Kidney (tissue), 14 donors: ENCODE measurements around the gene NEK8. TPM values are rescaled to one million over a fixed set of nuclear protein-coding genes. Genes with fewer than 3 reads are reported as not detected.

Experiments
- DNase-seq, 5 donors: peaks; one replicate each; pipeline ENCODE4 v3.0.0-alpha.2; 2013 to 2020
- FAIRE-seq: peaks from 2 replicates; lab custom pipeline; 2012; peaks lifted over from hg19 to GRCh38; lab: Jason Lieb, UNC
- H3K27ac ChIP-seq, 2 donors: one replicate each; pipeline ENCODE4 v1.7.0; 2013; ENCODE audit warnings: low read depth in 2 of 2, low read length in 2 of 2, inconsistent platforms in 1 of 2
- H3K27me3 ChIP-seq: one replicate; pipeline ENCODE4 v1.7.1; 2013; ENCODE audit warnings: low read length, inconsistent platforms; ENCODE audit not compliant: control insufficient read depth, insufficient read depth
- H3K36me3 ChIP-seq, 3 donors: one replicate each; pipeline versions ENCODE4 v1.7.0 to v1.7.1; 2013; ENCODE audit warnings: low read length in 3 of 3, control low read depth in 1 of 3, inconsistent platforms in 1 of 3; ENCODE audit not compliant: insufficient read depth in 3 of 3, control insufficient read depth in 2 of 3
- H3K4me1 ChIP-seq, 3 donors: one replicate each; pipeline versions ENCODE4 v1.7.0 to v1.7.1; 2013; ENCODE audit warnings: low read length in 3 of 3, inconsistent platforms in 1 of 3, low read depth in 1 of 3; ENCODE audit not compliant: control insufficient read depth in 2 of 3, insufficient read depth in 2 of 3
- H3K4me3 ChIP-seq, 3 donors: one replicate each; pipeline versions ENCODE4 v1.7.0 to v1.8.1; 2013; ENCODE audit warnings: low read length in 3 of 3, control low read depth in 1 of 3, inconsistent platforms in 1 of 3
- H3K9ac ChIP-seq, 3 donors: one replicate each; pipeline versions ENCODE4 v1.7.0 to v1.7.1; 2013; ENCODE audit warnings: low read length in 3 of 3, control low read depth in 1 of 3, inconsistent platforms in 1 of 3
- H3K9me3 ChIP-seq, 3 donors: one replicate each; pipeline versions ENCODE4 v1.7.0 to v1.7.1; 2013; ENCODE audit warnings: low read length in 3 of 3, control low read depth in 1 of 3, inconsistent platforms in 1 of 3; ENCODE audit not compliant: control insufficient read depth in 2 of 3, insufficient read depth in 1 of 3
- intact Hi-C: fragments of 100-400 bp; cut with DNase I; formaldehyde crosslinking; loops from one replicate; pipeline ENCODE4 v1.11.1; 2022
- polyA plus RNA-seq: library from polyadenylated mRNA; stranded (reverse); fragments of 350-450 nt; fragmentation: Illumina TruSeq; extraction: RNeasy Lipid Tissue Mini Kit (QIAGEN cat#74804); gene quantifications from one replicate; pipeline ENCODE4 v1.2.3, GENCODE V29; 2014; ENCODE audit warnings: low read depth, low replicate concordance; ENCODE audit not compliant: insufficient read depth
- total RNA-seq: library from RNA; stranded (reverse); fragmentation: NEBNext Ultra II Directional; extraction: Animal tissue kit (Norgen Biotek cat#: 25700); gene quantifications from one replicate; pipeline ENCODE4 v1.2.1, GENCODE V29; 2021
- TF ChIP-seq, protein P1 (sequence below): IDR thresholded peaks from 3 replicates; pipeline ENCODE4 v1.5.1; 2012; ENCODE audit warnings: mild to moderate bottlenecking, moderate library complexity, borderline replicate concordance; ENCODE audit not compliant: insufficient read depth; ENCODE audit errors: extremely low read depth
- donor health status: control.
- donor health status: control.
- donor health status: control.
- donor health status: control.
- donor health status: control.
- donor health status: DM: yes; HTN: yes; CAD: no.
- donor health status: Normal renal cell carcinoma (clear cell type).

NEK8 gene
- total and polyA plus RNA-seq, 2 donors from 2014 or later = 4.7 to 20.6 TPM

DNA sequence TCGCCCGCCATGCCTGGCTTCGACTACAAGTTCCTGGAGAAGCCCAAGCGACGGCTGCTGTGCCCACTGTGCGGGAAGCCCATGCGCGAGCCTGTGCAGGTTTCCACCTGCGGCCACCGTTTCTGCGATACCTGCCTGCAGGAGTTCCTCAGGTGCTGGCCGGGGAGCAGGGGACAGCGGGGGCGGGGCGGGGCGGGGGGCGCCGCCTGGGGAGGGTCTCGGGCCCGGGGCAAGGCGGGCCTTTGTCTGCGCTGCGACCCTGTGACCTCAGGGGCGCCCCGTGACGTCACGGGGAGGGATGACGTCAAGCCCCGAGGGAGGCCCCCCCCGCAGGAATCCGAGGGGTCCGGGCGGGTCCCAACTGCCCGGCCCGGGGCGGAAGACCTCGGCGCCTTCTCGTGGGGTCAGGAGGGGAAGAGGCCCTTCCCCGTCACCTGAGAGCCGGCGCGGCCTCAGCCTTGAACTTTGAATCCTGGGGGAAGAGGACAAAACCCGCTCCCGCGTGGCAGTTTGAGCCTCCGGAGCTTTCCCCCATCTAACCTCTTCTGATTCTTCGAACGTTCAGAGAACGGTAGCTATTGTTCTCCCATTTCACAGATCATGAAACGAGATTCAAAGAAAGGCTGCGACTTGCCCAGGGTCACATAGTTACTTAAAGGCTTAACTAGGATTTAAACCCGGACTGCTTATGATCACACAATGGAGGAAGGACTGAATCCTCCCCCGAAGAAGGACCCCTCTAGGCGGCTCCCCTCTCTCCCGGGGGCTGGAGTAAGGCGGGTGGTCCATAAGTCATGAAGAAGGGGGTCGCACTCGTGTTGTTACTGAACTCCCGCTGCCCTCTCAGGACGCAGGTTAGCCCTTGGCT lies 15.8 kb downstream of the NEK8 start:
- Histone ChIP-seq H3K4me1 (peaks cover 0 to 45% (median 31%) of the 10 kb centered on the region in 3 donors), H3K27ac (peak overlapping the region; percentile 95 to 96), H3K4me3 (peak overlapping the region; percentile 92 to 97 (median 96)), H3K9me3 (no peaks in the 10 kb centered on the region), H3K27me3 (no peaks in the 10 kb centered on the region), H3K9ac (peak overlapping the region; percentile 92 to 98 (median 98)), H3K36me3 (peaks cover 4 to 23% (median 10%) of the 10 kb centered on the region in 3 donors)
- TF ChIP-seq, protein P1, sequence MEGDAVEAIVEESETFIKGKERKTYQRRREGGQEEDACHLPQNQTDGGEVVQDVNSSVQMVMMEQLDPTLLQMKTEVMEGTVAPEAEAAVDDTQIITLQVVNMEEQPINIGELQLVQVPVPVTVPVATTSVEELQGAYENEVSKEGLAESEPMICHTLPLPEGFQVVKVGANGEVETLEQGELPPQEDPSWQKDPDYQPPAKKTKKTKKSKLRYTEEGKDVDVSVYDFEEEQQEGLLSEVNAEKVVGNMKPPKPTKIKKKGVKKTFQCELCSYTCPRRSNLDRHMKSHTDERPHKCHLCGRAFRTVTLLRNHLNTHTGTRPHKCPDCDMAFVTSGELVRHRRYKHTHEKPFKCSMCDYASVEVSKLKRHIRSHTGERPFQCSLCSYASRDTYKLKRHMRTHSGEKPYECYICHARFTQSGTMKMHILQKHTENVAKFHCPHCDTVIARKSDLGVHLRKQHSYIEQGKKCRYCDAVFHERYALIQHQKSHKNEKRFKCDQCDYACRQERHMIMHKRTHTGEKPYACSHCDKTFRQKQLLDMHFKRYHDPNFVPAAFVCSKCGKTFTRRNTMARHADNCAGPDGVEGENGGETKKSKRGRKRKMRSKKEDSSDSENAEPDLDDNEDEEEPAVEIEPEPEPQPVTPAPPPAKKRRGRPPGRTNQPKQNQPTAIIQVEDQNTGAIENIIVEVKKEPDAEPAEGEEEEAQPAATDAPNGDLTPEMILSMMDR = no peak
- intact Hi-C loops = no loop called here
- DNase-seq (peak; percentile 66 to 91 (median 87)), FAIRE-seq (no peak)

DNA sequence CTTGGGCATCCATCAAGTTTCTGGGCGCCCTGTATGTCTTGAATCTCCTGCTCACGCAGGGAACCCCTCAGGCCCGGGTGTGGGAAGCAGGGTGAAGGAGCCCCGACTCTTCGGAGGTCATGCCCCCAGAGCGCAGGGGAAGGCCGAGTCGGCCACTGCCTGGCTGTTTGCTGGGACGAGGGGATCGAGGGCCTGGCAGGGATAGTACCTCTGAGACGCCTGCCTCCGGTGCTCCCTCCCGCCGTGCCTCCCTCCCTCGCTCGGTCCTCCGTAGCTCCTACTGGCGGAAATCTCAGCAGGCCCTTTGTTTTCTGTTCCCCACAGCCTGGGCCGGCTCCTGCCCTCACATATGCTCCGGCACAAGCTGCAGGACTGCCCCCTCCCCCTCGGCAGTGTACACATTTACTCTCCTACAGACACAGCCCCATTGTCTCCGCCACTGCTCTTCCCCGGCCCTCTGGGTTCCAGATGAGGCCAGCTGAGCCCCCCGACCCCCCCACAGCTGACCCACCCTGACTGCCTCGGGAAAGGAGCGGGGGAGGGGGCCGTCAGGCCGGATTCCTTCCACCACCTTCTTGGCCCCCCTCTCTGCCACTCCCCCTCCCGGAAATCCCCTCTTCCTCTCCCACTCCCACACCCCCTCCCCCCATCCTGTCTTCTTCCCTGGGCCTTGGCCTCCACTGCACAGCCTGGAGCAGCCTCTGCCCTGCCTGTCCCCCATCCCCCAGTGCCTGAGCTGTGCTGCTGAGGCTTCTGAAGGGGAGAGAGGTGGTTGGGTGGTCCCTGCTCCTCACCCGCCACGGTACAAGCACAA lies 16.6 kb downstream of the NEK8 start:
- H3K27me3 ChIP-seq = no peaks in the 10 kb centered on the region
- peaks cover 5 to 29% (median 10%) of the 10 kb centered on the region in 3 donors for H3K36me3 ChIP-seq
- FAIRE-seq (no peak), DNase-seq (peak; percentile 86 to 95 (median 90))
- peak overlapping the region; percentile 92 to 97 (median 96) for H3K4me3 ChIP-seq
- TF ChIP-seq, protein P1 = no peak
- H3K4me1 ChIP-seq = peaks cover under 1 to 52% (median 37%) of the 10 kb centered on the region in 3 donors
- H3K9me3 ChIP-seq = no peaks in the 10 kb centered on the region
- H3K9ac ChIP-seq = peak overlapping the region; percentile 92 to 98 (median 98)
- intact Hi-C loops = no loop called here
- peak overlapping the region; percentile 95 to 96 for H3K27ac ChIP-seq

DNA sequence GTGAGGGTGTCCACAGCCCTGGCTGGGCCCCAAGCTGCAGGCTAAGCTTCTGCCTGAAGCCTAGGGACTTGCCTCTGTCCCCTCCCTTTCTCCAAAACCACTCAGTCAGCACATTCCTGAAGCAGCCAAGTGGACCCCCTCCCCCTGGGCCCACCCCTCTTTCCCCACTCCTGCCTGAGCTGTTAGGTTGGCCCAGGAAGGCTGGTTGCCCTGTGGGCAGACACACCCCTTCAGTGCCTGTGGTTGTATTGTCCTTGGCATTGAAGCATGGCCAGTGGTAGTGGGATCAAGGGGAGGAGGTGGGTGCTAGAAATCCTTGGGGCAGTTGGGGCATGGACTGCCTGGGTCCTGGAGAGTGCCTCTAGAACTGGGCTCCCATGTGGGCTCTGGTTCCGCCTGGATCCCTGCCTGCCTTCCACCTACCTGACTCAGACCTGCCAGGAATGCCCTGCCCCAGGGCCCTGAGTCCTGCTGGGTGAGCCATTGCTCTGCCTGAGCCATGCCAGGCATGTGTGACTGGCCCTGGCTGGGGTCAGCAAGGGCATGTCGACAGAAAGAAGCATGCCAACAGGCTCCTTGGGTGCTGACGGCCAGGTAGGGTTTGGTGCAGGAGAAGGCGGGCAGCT lies 17.3 kb downstream of the NEK8 start:
- intact Hi-C loops = no loop called here
- TF ChIP-seq, protein P1 = no peak
- peak in 4 of 5 donors; percentile 92 to 94 (median 93) for DNase-seq
- Histone ChIP-seq H3K9ac (peak overlapping the region in 2 of 3 donors; percentile 42 to 98), H3K27me3 (no peaks in the 10 kb centered on the region), H3K27ac (peak overlapping the region; percentile 95 to 96), H3K4me3 (peak overlapping the region; percentile 59 to 97 (median 96)), H3K4me1 (peaks cover 3 to 59% (median 42%) of the 10 kb centered on the region in 3 donors), H3K36me3 (peaks cover 10 to 35% (median 11%) of the 10 kb centered on the region in 3 donors), H3K9me3 (no peaks in the 10 kb centered on the region)
- FAIRE-seq = no peak
